SU-DHL-6 (cell line): ENCODE results near the gene ANO2.

Source experiments
- H2AFZ ChIP-seq: fragments of 200-600 bp; sonication (generic); 2 replicates; pipeline ENCODE4 v1.6.1; 2014; ENCODE audit warnings: low read depth, mild to moderate bottlenecking, moderate library complexity, mixed read lengths, antibody characterized with exemption, low read length; ENCODE audit not compliant: severe bottlenecking
- H3F3A ChIP-seq: fragments of 200-600 bp; shearing (Covaris generic); 2 replicates; pipeline ENCODE4 v1.6.0; 2016; ENCODE audit warnings: antibody characterized with exemption, mild to moderate bottlenecking; ENCODE audit not compliant: insufficient read depth
- H3K27ac ChIP-seq: fragments of 200-600 bp; sonication (generic); 2 replicates; pipeline ENCODE4 v1.5.1; 2016; ENCODE audit warnings: low read depth, mild to moderate bottlenecking, low read length, moderate library complexity, mixed read lengths
- H3K27me3 ChIP-seq: fragments of 200-600 bp; sonication (generic), shearing (Covaris generic); 2 replicates; pipeline ENCODE4 v1.6.0; 2014; ENCODE audit warnings: mild to moderate bottlenecking, low read length
- H3K36me3 ChIP-seq: fragments of 200-600 bp; sonication (generic); 2 replicates; pipeline ENCODE4 v1.6.1; 2014; ENCODE audit warnings: mild to moderate bottlenecking, low read length, mixed read lengths
- H3K4me2 ChIP-seq: fragments of 300-600, 200-600 bp; shearing (Covaris generic), sonication (generic); 2 replicates; pipeline ENCODE4 v1.6.0; 2014; ENCODE audit warnings: low read length, low read depth, mild to moderate bottlenecking; ENCODE audit not compliant: poor library complexity, severe bottlenecking
- H3K4me3 ChIP-seq: fragments of 200-600 bp; sonication (generic); 2 replicates; pipeline ENCODE4 v1.5.1; 2014; ENCODE audit warnings: antibody characterized with exemption, low read length, mild to moderate bottlenecking, mixed read lengths; ENCODE audit not compliant: insufficient read depth, poor library complexity, severe bottlenecking
- H3K79me2 ChIP-seq: fragments of 200-600 bp; sonication (generic); 2 replicates; pipeline ENCODE4 v1.6.1; 2014; ENCODE audit warnings: mild to moderate bottlenecking, low read length, moderate library complexity; ENCODE audit not compliant: insufficient read depth
- H3K9ac ChIP-seq: fragments of 200-600 bp; sonication (generic); 2 replicates; pipeline ENCODE4 v1.7.0; 2014; ENCODE audit warnings: mild to moderate bottlenecking, low read length
- H3K9me2 ChIP-seq: fragments of 200-600 bp; sonication (generic); replicated peaks from 2 replicates; pipeline ENCODE4 v1.6.1; 2014; ENCODE audit warnings: low read length; ENCODE audit not compliant: insufficient read depth
- H3K9me3 ChIP-seq: fragments of 200-600 bp; sonication (generic); 2 replicates; pipeline ENCODE4 v1.6.1; 2014; ENCODE audit warnings: low read length, mixed read lengths; ENCODE audit not compliant: insufficient read depth
- H4K20me1 ChIP-seq: fragments of 200-600 bp; sonication (generic); 2 replicates; pipeline ENCODE4 v1.6.1; 2014; ENCODE audit warnings: low read depth, mild to moderate bottlenecking, antibody characterized with exemption, low read length, moderate library complexity, mixed read lengths
- CTCF ChIP-seq: fragments of 200-600 bp; sonication (generic); IDR thresholded peaks from one replicate; pipeline ENCODE4 v1.5.1; 2017; ENCODE audit warnings: antibody characterized with exemption, mild to moderate bottlenecking, low read length, moderate library complexity; ENCODE audit not compliant: insufficient read depth, poor library complexity, severe bottlenecking
- EZH2phosphoT487 ChIP-seq: fragments of 200-600 bp; sonication (generic), shearing (Covaris generic); conservative IDR thresholded peaks from 2 replicates; pipeline ENCODE4 v1.6.1; 2018; ENCODE audit warnings: mild to moderate bottlenecking, antibody characterized with exemption, low read length, moderate library complexity, mixed read lengths

Gene ANO2

DNA sequence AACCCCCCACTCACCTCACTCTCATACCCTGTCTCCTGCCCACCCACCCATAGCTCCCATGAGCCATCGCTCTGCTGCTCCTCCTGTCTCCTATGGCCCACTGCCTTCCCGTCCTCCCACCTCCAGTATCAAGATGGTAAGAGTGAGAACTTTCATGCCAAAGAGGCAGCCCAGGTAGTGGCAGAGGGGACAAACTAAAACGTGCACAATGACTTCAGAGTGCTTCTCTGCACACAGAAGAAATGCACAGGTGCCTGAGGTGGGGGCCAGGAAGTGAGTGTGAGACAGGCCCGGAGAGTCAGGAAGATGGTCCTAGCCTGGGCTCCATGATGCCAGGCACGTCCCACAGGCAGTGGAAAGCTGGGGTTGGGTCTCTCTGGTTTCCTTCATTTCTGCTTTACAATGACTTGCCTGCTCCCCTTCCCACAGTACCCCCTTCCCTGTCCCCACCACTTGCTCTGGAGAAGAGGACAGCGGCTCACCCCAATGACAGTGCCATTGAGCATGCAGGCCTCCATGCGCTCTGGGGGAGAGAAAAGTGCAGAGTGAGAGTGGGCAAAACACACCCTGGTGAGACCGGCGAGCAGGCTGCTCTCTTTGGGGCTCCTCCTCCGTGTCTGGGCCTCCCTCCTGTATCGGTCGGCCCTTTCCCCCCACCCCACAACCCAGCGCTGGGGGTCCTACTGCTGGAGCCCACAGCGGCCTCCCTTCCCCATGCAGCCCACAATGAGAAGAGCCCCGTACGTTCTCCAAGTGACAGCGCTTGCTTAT lies 22.8 kb upstream of the ANO2 start:
- Histone ChIP-seq H3F3A (no peaks in the 10 kb centered on the region), H4K20me1 (no peaks in the 10 kb centered on the region), H3K9me3 (no peaks in the 10 kb centered on the region), H3K27ac (no peak overlapping the region), H3K9ac (no peak overlapping the region), H3K36me3 (no peaks in the 10 kb centered on the region), H2AFZ (no peak overlapping the region), H3K4me2 (no peak overlapping the region), H3K9me2 (no peaks in the 10 kb centered on the region), H3K4me3 (no peak overlapping the region), H3K27me3 (no peaks in the 10 kb centered on the region), H3K79me2 (no peaks in the 10 kb centered on the region)
- TF ChIP-seq CTCF (no peak), EZH2phosphoT487 (no peak)

- Histone ChIP-seq H3K27me3 (no peaks in the 10 kb centered on the region), H3F3A (no peaks in the 10 kb centered on the region), H3K4me3 (no peak overlapping the region), H3K4me2 (no peak overlapping the region), H4K20me1 (no peaks in the 10 kb centered on the region), H3K27ac (no peak overlapping the region), H3K9me2 (no peaks in the 10 kb centered on the region), H2AFZ (no peak overlapping the region), H3K36me3 (no peaks in the 10 kb centered on the region), H3K9ac (no peak overlapping the region), H3K9me3 (no peaks in the 10 kb centered on the region), H3K79me2 (no peaks in the 10 kb centered on the region)
- TF ChIP-seq CTCF (no peak), EZH2phosphoT487 (no peak)
These were observed 21.5 kb upstream of the ANO2 start for GRCh38 chr12:5966486-5967095.

GRCh38 chr12:5965950-5966383 lies 20.9 kb upstream of the ANO2 start:
- no peak overlapping the region for H3K4me3 ChIP-seq
- TF ChIP-seq EZH2phosphoT487 = no peak
- peak; percentile 60 for TF ChIP-seq CTCF
- H3F3A ChIP-seq = no peaks in the 10 kb centered on the region
- H3K27ac ChIP-seq = no peak overlapping the region
- H2AFZ ChIP-seq = no peak overlapping the region
- no peaks in the 10 kb centered on the region for H3K9me3 ChIP-seq
- no peak overlapping the region for H3K9ac ChIP-seq
- no peaks in the 10 kb centered on the region for H3K79me2 ChIP-seq
- no peaks in the 10 kb centered on the region for H4K20me1 ChIP-seq
- no peaks in the 10 kb centered on the region for H3K9me2 ChIP-seq
- H3K36me3 ChIP-seq = no peaks in the 10 kb centered on the region
- no peak overlapping the region for H3K4me2 ChIP-seq
- no peaks in the 10 kb centered on the region for H3K27me3 ChIP-seq
